COR-L47 (cell line): ENCODE data around the gene KRTAP1-3.
"Not testable (repeated sequence)": the region's sequence is repeated elsewhere in the genome, so short reads cannot be mapped to it uniquely, and the experiment has no call there.

ENCODE experiments used
- DNase-seq: peaks from one replicate; lab custom pipeline; 2025; lab: John Stamatoyannopoulos, UW

KRTAP1-3 gene

DNA sequence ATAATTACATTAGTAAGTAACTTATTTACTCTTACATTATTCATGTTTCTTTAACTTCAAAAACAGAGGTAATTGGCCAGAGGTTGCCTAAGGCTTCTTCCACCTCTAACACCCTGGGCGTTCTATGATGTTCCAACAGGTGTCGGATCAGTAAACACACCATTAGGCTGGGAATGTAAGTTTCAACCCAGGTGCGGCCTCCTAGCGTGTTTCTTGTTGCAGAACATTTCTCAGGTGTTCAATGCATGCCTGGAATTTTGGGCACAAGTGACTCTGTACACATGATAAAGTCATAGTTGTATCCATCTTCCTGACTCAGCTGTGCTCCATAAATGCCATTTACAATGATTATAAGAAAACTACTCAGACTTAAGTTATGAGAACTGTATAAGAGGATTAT, 19.4 kb upstream of the KRTAP1-3 start:
- DNase-seq = no peak

DNA sequence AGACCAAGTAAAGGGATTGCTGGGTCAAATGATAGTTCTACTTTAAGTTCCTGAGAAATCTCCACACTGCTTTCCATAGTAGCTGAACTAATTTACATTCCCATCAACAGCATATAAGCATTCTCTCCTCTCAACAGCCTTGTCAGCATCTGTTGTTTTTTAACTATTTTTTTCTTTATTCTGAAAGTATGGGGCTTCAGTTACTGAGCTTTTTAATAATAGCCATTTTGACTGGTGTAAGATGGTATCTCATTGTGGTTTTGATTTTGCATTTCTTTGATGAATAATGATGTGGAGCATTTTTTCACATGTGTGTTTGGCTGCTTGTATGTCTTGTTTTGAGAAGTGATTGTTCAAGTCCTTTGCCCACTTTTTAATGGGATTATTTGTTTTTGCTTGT, 17.9 kb upstream of the KRTAP1-3 start:
- DNase-seq = no peak

DNA sequence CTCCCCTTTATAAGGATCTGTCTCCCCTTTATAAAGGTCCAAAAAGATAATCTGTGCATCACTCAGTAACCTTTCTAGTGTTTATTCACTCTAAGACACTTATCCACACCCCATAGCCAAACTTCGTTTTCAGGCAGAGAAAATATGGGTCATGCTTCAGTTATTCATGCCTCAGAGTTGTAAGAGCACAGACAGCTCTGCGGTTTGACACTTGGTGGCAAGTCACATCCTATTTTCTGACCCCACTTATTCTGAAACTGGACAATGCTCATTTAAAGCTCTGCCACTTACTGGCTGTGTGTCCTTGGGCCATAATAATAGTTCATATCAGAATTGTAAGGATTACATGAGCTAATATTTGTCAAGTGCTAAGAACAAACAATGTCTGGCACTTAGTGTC, 14.4 kb upstream of the KRTAP1-3 start:
- DNase-seq = no peak

DNA sequence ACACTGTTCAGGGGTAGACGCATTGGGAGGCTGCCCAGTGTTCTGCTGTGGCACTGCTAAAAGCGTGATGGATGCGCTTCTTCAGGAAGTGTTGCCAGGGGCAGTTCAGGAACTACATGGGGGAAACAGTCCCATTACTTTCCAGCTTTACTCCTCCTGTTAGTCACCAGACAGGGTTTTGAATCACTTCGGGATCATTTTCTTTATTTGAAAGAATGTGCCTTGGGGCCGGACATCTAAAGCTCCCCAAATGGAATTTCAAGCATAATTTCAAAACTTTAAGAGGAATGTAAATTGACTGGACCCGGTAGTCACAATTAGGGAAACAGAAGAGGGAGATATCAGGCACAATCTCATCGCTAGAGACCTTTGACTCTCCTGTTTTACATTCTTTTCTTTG, 13.8 kb upstream of the KRTAP1-3 start:
- no peak for DNase-seq

DNA sequence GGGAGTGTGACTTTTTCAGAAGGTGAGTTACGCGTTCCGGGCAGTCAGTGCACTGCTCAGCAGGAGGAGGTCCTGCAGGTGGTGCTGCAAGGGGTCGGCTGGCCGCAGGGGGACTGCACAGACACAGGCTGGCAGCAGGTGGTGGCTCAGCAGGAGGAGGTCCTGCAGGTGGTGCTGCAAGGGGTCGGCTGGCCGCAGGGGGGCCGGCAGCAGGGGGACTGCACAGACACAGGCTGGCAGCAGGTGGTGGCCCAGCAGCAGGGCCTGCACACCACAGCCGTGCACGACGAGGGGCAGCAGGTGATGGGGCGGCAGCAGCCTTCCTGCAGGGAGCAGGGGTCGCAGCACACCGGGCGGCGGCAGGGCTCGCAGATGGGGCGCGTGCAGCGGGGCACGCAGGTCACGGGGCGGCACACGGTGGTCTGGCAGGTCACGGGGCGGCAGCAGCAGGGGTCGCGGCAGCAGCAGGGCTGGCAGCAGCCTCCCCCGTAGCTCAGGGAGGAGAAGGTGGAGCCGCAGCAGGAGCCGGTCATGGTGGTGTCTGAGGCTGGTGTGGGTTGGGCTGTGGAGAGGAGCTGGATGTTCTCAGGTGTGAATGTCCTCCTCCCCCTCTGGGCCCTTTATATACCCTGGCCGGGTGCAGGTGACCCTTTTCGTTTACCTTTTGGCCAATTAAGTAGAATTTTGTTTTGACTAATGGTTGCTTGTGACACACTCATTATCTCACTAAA, 12.2 kb upstream of the KRTAP1-3 start, which contains the start of gene KRTAP2-1:
TSS of gene KRTAP2-1 (minus strand) at position 582 of the 731 bp plus-strand sequence. CDS start at position 533, 49 bp downstream.
- not testable (repeated sequence) for DNase-seq

DNA sequence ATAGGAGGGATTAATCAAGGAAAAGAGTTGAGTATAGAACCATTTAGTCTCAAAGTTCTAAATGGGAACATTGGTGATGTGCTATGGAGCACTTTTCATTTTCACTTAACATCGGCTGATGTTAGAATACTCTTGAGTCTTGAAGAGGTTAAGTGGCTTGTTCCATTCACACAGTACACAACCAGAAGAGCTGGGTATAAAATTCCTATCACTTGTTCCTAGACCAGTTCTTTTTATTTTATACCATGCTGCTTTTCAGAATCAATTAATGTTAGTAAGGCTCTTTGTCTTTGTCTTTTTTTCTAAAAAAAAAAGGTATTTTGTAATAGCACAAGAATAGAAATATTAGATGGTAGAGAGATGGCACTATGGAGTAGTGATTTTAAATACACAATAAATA, 8.3 kb upstream of the KRTAP1-3 start:
- no peak for DNase-seq

DNA sequence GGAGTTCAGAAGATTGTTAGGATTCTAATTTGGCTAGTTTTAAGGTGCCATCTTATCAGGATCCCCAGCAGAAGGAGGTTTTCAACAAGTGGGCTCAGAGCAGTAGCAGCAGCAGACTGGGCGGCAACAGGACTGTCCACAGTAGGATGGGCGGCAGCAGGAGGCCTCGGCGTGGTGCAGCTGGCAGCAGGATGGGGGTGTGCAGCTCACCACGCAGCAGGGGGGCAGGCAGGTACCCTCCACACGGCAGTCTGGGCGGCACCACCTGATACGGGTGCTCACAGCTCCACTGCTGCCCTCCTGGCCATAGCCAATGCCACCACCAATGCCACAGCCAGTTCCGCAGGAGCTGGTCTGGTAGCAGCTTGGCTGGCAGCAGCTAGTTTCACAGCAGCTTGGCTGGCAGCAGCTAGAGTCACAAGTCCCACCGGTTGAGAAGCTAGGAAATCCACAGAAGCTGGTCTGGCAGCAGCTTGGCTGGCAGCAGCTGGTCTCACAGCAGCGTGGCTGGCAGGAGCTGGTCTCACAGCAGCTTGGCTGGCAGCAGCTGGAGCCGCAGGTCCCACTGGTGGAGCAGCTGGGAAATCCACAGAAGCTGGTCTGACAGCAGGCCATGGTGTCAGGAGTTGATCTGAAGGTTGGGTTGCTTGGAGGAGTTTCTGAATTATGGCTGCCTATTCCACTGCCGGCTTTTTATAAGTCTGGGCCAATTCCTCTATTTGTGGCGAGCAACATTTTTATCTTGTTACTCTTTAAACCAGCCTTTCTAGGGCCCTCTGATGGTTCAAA, 6.3 kb upstream of the KRTAP1-3 start, which contains the start of gene KRTAP1-1:
TSS of gene KRTAP1-1 (minus strand) at position 668 of the 789 bp plus-strand sequence. CDS start at position 615, 53 bp downstream.
- peak; percentile 64 for DNase-seq

DNA sequence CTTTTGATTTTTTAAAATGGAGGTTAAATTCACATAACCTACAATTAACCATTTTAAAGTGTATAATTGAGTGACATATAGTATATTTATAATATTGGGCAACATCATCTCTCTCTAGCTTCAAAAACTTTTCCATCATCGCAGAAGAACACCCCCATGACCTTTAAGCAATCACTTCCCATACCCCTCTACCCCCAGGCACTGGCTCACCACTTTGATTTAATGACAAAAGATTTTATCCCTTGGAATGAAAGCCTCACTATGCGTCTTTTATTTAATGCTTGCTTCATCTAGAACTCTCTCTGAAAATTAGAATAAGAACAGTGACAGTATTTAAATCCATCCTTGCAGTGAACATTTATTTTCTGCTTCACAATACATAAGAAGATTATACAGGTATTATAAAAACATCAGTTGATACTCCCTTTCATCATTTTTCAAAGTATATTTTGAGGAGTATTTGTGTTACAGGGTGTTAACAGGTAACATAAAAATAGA, 3.2 kb upstream of the KRTAP1-3 start:
- DNase-seq = no peak

DNA sequence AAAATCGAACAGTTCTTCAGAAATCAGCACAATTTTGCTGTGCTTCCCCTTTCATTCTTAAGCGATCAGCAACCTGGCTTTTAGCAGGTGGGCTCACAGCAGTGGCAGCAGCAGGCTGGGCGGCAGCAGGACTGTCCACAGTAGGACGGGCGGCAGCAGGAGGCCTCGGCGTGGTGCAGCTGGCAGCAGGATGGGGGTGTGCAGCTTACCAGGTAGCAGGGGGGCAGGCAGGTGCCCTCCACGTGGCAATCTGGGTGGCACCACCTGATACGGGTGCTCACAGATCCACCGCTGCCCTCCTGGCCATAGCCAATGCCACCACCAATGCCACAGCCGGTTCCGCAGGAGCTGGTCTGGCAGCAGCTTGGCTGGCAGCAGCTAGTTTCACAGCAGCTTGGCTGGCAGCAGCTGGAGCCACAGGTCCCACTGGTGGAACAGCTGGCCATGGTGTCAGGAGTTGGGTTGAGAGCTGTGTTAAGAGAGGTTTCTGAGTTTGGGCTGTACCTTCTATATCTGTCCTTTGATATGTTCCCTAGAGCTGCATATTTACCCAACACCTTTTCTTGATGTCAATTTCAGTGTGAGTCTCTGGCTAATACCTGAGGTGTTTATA, 4.9 kb downstream of the KRTAP1-3 start, which contains the start of gene KRTAP1-4:
TSS of gene KRTAP1-4 (minus strand) at position 563 of the 613 bp plus-strand sequence. CDS start at position 446, 117 bp downstream.
- no peak for DNase-seq

DNA sequence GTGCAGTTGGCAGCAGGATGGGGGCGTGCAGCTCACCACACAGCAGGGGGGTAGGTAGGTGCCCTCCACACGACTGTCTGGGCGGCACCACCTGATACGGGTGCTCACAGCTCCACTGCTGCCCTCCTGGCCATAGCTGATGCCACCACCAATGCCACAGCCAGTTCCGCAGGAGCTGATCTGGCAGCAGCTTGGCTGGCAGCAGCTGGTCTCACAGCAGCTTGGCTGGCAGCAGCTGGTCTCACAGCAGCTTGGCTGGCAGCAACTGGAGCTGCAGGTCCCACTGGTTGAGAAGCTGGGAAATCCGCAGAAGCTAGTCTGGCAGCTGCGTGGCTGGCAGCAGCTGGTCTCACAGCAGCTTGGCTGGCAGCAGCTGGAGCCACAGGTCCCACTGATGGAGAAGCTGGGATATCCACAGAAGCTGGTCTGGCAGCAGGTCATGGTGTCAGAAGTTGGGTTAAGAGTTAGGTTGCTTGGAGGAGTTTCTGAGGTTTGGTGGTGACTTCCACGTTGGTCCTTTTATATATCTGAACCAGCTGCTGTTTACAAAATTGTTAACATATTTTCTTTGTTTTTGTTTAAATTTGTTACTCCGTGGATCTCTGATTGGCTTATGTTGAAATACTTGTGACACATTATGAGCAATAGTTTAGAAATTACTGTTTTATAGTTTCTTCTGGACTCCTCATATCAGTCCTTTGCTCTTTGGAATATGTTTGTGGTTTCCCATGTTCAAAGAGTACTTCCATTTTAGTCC, 7.8 kb downstream of the KRTAP1-3 start, which contains the start of gene KRTAP1-5:
TSS of gene KRTAP1-5 (minus strand) at position 494 of the 757 bp plus-strand sequence. CDS start at position 441, 53 bp downstream.
- DNase-seq = peak; percentile 26

DNA sequence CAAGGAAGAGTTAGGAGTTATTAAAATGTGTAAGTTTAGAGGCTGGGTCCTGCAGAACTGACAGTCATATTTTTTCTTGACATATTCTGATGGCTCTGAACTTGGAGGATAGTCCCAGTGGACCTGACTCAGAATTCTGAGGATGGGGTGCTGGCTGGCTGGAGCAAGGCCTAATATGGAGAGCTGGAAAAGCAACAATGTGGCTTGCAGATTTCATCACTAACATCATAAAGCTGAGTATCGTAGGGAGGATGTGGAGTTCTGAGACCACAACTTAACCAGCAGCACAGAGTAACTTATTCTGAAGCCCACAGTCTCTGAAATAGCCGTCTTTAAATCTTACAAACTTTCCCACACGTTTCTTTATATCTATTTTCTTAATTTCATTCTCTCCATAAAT, 10.0 kb downstream of the KRTAP1-3 start:
- DNase-seq = no peak

DNA sequence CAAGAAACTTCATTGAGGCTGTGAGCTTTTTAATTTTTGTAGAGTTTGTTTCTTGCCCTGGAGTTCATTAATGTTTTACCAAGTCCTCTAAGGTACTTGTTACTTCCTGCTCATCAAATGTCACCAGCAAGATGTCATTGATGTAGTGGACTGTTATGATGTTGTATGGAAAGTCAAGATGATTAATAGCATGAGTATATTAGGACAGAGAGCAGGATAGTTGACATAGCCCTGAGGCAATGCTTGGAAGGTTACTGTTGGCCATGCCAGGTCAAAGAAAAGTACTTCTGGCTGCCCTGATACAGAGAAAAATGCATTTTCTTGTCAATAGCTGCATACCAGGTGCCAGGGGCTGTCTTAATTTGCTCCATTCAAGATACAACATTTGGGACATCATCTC, 14.3 kb downstream of the KRTAP1-3 start:
- no peak for DNase-seq

DNA sequence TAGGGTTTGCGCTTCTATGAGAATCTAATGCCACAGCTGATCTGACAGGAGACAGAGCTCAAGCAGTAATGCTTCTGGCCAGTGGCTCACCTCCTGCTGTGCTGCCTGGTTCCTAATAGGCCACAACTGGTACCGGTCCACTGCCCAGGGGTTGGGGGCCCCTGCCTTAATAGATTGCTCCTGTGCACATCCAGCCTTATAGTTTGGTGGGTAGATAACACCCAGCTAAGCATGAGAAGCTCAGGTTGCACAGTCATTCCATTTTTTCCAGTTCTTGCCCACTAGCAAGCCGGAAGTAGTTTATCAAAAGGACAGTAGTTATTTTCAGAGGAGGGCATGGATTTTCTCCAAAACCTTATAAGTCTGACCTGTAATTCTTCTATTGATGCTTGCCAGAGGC, 15.3 kb downstream of the KRTAP1-3 start:
- DNase-seq = no peak

DNA sequence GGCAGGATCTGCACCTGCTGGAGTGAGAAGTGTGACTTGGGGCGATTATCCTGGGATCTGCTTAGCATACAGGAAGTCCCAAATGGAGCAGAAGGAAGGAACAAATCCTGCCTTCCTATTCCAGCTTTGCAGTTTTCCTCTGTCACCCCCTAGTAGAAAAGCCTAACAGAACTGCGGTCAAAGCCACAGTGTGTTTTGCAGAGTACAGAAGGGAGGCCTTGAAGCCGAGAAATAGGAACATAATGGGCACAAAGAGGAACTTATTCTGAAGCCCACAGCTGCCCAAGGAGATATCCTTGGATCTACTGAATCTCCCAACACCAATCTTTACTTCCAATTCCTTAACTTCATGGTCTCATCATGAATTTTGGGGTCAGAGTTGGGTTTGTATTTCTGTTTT, 16.1 kb downstream of the KRTAP1-3 start:
- DNase-seq = no peak

DNA sequence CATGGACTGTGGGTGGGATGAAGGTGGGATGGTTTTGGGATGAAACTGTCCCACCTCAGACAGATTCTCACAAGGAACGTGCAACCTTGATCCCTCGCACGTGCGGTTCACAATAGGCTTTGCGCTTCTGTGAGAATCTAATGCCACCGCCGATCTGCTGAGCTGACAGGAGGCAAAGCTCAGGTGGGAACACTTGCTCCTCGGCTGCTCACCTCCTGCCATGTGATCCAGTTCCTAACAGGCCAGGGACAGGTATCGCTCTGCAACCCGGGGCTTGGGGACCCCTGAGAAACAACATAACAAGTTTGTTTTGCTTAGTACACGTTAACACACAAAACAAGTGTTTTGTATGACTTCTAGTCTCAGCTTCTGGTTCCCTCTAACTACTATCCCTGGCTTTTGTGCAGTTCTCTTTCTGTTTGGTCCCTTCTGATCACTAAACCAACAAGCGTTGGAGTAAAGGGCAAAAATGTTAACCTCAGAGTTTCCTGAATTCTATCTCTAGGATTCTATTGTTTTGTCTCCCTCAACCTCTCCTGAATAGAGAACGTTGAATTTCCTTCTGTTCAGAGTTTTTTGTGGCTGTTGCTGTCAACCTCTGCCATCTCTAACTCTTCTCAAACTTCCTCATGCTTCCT, 18.0 kb downstream of the KRTAP1-3 start:
- no peak for DNase-seq

DNA sequence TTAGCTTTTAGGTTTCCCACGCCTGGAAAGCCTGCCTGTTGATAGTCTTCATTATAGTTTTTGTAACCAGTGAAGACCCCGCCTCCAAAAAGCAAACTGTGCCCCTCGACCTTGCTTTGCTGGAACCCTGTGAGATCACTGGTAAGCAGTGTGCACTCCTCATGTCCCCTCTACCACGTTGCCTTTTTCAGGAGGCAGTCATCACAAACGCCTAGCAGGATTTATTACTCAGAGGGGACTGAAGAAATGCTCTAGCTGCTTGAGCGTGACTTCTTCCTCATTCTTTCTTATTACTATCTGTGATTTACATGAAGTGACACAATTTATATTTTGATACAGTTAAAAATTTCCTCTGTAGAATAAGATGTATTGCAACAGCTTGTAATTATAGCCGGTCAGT, 19.2 kb downstream of the KRTAP1-3 start:
- no peak for DNase-seq

DNA sequence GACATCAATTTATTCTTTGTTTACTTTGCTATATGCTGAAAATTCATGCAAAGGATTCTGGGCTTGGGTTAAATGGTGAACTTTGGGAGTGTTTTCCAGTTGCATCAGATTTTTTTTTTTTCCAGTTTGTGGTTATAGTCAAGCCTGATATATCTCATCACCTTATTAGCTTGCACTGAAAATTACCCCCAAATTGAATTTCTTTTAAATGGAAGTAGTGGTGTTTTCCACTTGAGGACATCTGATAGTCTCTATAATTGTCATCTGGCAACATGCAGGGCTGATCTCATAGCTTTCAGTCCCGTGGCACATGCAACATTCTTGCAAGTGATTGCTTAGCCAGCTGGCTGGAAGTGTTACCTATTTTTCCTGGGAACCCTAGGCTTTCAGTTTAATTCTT, 21.1 kb downstream of the KRTAP1-3 start:
- no peak for DNase-seq

DNA sequence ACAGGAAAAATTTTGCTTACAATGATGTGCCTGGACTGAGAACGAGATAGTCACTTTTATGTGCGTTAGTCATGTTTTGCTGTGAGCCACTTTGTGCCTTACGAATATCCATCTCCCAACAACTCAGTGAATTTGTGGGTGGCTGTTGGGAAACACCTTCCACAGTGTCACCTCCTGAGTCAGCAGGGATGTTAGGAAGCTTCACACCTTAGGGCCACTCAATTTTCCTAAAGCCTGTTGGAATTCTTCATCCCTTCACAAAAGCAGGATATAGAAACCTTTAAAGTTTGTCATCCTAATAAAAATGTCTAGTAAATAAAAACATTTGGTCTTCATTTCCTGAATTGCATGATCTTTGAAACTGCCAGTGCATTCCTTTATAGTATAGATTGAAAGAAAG, 21.5 kb downstream of the KRTAP1-3 start:
- DNase-seq = no peak

DNA sequence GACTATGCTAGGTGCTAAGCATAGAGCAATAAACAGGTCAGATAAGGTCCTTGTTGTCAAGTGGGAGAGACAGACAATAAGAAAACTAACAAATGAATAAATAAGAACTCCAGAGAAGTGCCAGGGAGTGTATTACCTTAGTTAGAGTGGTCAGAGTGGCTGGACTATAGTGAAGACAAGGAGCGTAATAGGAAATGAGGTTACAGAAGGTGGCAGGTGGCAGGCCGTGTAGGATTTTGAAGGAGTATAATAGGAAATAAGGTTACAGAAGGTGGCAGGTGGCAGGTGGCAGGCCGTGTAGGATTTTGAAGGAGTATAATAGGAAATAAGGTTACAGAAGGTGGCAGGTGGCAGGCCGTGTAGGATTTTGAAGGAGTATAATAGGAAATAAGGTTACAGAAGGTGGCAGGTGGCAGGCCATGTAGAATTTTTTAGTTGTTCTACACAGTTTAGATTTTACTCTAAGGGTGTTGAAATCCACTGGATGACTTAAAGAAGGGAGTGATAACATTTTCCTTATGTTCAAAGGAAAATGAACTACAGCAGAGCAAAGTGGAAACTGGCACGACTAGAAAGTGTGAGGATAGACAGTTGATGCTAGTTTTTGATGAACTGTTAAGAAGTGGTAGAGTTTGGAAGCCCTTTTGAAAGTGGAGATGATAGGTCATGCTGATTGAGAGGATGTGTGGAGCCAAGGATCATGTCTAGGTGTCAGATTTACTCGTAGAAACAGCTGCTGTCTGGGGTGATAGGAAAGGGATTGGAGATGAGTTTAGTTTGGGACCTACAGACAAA, 22.2 kb downstream of the KRTAP1-3 start:
- no peak for DNase-seq

DNA sequence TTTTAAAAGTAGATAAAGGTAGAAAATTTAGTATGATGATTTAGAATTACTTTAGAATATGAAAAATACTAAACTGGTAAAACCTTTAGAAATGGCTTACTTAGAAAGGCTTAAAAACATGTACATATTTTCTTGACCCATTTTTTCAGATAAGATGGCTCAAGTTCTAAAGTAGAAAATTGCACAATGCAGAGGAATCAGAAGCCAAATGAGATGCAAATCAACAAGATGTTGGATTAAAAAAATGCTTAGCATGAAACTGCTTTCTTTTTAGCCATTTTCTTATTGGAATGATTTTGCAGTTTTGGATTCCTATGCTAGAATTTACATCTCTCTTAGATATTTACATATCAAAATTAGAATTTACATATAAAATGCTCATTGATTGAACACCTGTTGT, 24.2 kb downstream of the KRTAP1-3 start:
- DNase-seq = no peak
